T47D (cell line): ENCODE measurements around the gene CAMK1D.
"Not testable (repeated sequence)": the region's sequence is repeated elsewhere in the genome, so short reads cannot be mapped to it uniquely, and the experiment has no call there.

Source experiments
- DNase-seq, 2 experiments: peaks; one replicate each; pipeline versions ENCODE4 v3.0.0 to v3.0.0-alpha.2; 2011 to 2012; ENCODE audit warnings: low read depth in 1 of 2, low spot score in 1 of 2
- JUND ChIP-seq: IDR thresholded peaks from 2 replicates; pipeline ENCODE4 v1.6.1; 2012; ENCODE audit warnings: low read depth
- in situ Hi-C: cut with HindIII; loops from 2 replicates; pipeline ENCODE4 v1.10.0; 2016; ENCODE audit warnings: low sequenced_read_pairs, low pct_unique_long_range_greater_than_20kb

CAMK1D gene

GRCh38 chr10:12719365-12719764, 370.0 kb downstream of the CAMK1D start:
- no peak for TF ChIP-seq JUND
- no peak for DNase-seq
- in situ Hi-C loops = no loop called here

DNA sequence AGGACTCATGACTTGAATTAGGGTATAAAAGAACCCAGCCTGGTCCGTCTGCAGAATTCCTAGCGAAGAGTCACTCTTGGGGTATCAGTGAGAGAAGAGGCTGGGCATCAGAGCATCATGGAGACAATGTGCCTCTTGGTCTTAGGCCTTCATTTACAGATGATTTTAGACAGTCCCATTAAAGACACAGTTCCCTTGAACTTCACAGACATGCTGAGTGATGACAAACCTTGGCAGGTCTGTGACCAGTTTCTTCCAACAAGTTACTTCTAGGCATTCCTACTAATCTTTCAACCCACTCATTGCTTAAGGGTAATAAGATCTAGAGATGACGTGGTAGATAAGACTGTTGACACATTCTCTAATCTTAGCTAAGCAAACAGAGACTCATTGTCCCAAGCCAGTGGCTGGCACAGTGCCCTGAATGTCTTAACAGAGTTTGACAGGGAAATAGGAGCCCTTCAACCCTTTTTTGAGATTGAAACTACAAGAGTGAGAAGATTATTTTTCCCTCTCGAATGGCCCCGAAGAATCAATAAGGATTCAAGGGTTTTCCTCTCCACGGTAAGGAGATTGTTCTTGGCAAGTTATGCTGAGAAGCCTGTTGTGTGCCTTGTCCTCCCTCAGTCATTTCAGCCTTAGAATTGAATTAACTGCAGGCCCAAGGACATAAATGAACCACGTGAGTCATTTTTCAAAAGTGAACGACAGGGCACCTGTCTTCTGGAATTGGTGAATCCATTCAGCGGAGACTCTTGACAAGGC, 371.1 kb downstream of the CAMK1D start:
- DNase-seq = peak in 1 of 2 experiments; percentile 88
- in situ Hi-C loops = no loop called here

DNA sequence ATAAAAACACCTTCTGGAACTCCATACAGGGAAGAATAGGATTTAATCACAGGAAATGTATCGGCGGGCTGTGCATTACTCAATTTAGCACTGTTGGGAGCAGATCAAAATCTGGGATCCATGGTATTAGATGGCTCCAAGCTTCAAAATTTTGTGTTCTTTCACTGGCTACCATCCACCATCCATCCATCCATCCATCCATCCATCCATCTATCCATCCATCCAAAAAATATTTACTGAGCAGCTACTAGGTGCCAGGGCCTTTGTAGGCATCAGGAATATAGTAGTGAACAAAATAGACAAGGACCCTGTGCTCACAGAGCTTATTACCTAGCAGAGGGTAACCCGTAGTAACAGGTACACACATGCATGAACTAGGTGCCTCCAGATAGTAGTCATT, 372.0 kb downstream of the CAMK1D start:
- DNase-seq = no peak
- in situ Hi-C loops = no loop called here
- TF ChIP-seq JUND = no peak

More for the DNA sequence above, 371.1 kb downstream of the CAMK1D start:
- TF ChIP-seq JUND = peak; percentile 79; the same call in 1 of the 2 replicates

DNA sequence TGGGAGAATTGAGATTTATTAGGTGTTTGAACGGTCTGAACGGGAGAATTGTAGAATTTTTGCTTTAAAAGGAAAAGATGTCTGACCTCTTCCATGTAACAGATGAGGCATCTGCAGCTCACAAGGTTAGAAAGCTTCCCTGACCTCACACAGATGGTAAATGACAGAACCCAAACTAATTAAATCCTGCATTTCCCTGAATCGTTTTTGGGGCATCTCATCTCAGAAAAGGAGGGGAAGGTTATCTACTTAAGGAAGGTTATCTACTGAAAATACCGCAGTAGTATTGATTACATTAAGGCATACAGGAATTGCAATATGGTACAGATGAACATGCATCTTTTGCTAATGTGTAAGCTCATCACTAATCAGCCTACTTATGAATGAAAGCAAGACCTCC, 373.9 kb downstream of the CAMK1D start:
- no peak for TF ChIP-seq JUND
- in situ Hi-C loops = no loop called here
- DNase-seq = no peak

DNA sequence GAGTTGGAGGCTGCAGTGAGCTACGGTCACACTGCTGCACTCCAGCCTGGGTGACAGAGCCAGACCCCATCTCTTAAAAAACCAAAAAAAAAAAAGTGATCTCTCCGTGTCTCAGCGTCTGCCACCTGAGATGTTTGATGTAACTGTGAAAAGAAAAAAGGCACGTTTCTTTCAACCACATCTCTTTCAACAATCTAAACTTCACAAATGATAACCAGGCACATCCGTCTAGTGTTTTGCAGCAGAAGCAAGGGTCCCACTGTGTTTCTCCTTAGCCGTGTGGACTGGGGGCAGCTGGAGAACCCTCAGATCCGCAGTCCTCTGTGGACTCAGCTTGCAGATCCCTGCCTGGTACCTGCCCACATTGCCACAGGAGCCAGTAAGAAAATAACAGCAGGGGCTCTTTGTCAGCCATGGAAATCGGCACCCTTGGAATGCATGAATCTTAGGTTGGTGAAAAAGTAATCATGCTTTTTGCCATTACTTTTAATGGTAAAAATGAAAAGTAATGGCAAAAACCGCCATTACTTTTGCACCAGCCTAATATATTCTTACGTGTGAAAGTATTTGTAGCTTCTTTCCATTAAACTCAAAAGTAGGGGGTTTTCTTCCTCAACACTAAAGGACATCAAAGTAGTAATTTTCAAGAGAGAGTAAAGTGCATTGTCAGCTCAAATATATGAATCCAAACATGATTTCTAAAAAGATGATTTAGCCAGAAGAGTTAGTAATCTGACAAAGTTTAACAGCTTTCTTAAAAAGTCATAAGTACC, 375.6 kb downstream of the CAMK1D start:
- in situ Hi-C loops = no loop called here
- no peak for DNase-seq
- TF ChIP-seq JUND = no peak

DNA sequence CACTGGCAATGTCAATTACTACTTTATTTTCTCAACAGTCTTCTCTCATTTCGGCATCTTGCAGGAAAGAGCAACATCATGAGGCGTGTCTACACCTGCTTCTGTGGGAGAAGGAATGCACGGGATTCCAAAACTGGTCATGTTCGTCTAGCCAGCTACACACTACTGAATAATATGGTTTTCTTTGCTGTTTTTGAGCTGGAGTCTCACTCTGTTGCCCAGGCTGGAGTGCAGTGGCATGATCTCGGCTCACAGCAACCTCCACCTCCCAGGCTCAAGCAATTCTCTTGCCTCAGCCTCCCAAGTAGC, 376.2 kb downstream of the CAMK1D start:
- in situ Hi-C loops, DNase-seq: not testable (repeated sequence)

GRCh38 chr10:12726971-12727831, 377.9 kb downstream of the CAMK1D start:
- in situ Hi-C loops = no loop called here
- TF ChIP-seq JUND = no peak
- no peak for DNase-seq

DNA sequence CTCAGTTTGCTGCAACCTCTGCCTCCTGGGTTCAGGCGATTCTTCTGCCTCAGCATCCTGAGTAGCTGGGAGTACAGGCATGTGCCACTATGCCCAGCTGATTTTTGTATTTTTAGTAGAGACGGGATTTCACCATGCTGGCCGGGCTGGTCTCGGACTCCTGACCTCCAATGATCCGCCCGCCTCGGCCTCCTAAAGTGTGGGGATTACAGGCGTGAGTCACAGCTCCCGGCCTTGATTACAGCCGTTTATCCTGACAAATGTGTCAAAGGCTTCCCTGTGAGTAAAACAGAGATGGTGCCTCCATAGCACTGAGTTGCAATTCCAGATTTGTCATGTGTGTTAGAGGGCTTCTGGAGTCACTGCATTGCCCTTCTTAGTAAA, 378.5 kb downstream of the CAMK1D start:
- no peak for TF ChIP-seq JUND
- in situ Hi-C loops = no loop called here
- no peak for DNase-seq

GRCh38 chr10:12728494-12728893, 379.1 kb downstream of the CAMK1D start:
- no peak for TF ChIP-seq JUND

DNA sequence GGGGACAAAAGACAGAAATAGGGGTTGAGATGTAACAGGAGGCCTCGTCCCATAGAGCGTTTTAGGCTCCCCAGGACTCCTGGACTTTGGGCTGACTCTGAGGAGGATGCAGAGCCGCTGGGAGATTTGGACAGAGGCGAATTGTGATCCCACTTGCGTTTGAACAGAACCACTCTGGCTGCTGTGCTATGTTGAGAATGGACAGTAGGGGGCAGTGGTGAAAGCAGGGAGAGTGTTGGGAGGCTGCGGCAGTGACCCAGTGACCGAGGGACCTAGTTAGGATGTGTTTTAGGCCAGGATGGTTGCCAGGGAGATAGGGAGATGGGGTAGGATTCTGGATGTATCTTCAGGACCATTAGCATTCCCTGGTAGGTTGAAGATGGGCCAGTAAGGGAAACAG, 380.5 kb downstream of the CAMK1D start:
- TF ChIP-seq JUND = no peak
- DNase-seq = peak in 1 of 2 experiments; percentile 55

More at GRCh38 chr10:12728494-12728893, 379.1 kb downstream of the CAMK1D start:
- in situ Hi-C loops = no loop called here
- DNase-seq = no peak

DNA sequence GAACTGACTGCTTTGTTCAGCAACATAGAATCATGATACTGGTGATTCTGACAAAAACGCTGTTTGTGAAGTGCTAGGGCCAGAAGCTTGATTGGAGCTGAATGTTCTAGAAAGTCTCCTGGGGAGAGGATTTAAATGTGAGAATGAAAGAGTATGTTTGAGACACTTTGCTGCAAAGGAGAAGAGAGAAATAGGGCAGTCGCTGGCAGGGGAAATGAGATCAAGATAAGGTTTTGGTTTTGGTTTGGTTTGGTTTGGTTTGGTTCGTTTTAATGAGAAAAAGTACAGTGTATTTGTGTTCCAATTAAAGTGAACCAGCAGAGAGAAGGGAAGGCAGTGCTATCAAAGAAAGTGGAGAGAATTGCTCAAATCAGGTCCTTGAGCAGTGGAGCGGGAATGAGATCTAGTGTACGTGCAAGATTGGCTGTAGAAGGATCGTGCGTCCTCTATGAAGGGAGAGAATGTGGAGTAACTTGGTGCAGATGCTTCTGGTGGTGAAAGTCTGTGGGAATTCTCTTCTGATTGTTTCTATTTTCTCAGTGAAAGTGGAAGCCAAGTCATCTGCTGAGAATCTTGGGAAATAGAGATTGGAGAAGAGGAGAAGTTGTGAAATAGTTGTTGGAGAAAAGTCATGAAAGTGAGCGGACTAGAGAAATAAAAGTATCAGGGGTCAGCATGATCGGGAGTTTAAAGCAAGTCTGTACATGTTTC, 381.6 kb downstream of the CAMK1D start:
- in situ Hi-C loops = no loop called here
- no peak for TF ChIP-seq JUND
- DNase-seq = no peak

More for the DNA sequence above, 380.5 kb downstream of the CAMK1D start:
- in situ Hi-C loops = no loop called here

- no peak for DNase-seq
- in situ Hi-C loops = no loop called here
- no peak for TF ChIP-seq JUND
These were observed 383.9 kb downstream of the CAMK1D start for GRCh38 chr10:12733271-12733670.
